HEK293 (cell line): ENCODE results near the gene FHL1.

Experiments used
- SP7 ChIP-seq: fragments of 450-650 bp; formaldehyde crosslinking; IDR thresholded peaks from 2 replicates; pipeline ENCODE4 v1.5.1; 2016; ENCODE audit warnings: missing biosample characterization, missing genetic modification characterization
- TRIM28 ChIP-seq: IDR thresholded peaks from 2 replicates; pipeline ENCODE4 v1.6.1; 2011; ENCODE audit warnings: low read length, control low read depth, borderline replicate concordance
- WT1 ChIP-seq: fragments of 450-650 bp; formaldehyde crosslinking; IDR thresholded peaks from 2 replicates; pipeline ENCODE4 v1.5.1; 2016; ENCODE audit warnings: missing biosample characterization, missing genetic modification characterization
- ZNF202 ChIP-seq: fragments of 450-650 bp; formaldehyde crosslinking; IDR thresholded peaks from 2 replicates; pipeline ENCODE4 v1.5.1; 2016; ENCODE audit warnings: missing biosample characterization, missing genetic modification characterization, borderline replicate concordance
- ZNF24 ChIP-seq: fragments of 450-650 bp; formaldehyde crosslinking; IDR thresholded peaks from 2 replicates; pipeline ENCODE4 v1.5.1; 2016; ENCODE audit warnings: missing biosample characterization, missing genetic modification characterization
- ZNF248 ChIP-seq: fragments of 450-650 bp; formaldehyde crosslinking; IDR thresholded peaks from 2 replicates; pipeline ENCODE4 v1.5.1; 2017; ENCODE audit warnings: missing biosample characterization, missing genetic modification characterization
- ZNF561 ChIP-seq: fragments of 450-650 bp; IDR thresholded peaks from 2 replicates; pipeline ENCODE4 v1.5.1; 2018; ENCODE audit warnings: missing biosample characterization, missing genetic modification characterization, borderline replicate concordance
- ZNF629 ChIP-seq: fragments of 450-650 bp; formaldehyde crosslinking; IDR thresholded peaks from 2 replicates; pipeline ENCODE4 v1.5.1; 2017; ENCODE audit warnings: missing biosample characterization, missing genetic modification characterization
- ZNF776 ChIP-seq: fragments of 450-650 bp; formaldehyde crosslinking; IDR thresholded peaks from 2 replicates; pipeline ENCODE4 v1.5.0; 2017; ENCODE audit warnings: missing biosample characterization, missing genetic modification characterization, borderline replicate concordance
- TF ChIP-seq, protein P1 (sequence below): fragments of 450-650 bp; formaldehyde crosslinking; IDR thresholded peaks from 2 replicates; pipeline ENCODE4 v1.5.1; 2016; ENCODE audit warnings: missing biosample characterization, missing genetic modification characterization, borderline replicate concordance
- TF ChIP-seq, protein P2 (sequence below): fragments of 450-650 bp; formaldehyde crosslinking; IDR thresholded peaks from 2 replicates; pipeline ENCODE4 v1.5.1; 2017; ENCODE audit warnings: missing biosample characterization, missing genetic modification characterization
- TF ChIP-seq, protein P3 (sequence below): fragments of 450-650 bp; formaldehyde crosslinking; conservative IDR thresholded peaks from 2 replicates; pipeline ENCODE4 v1.5.1; 2016; ENCODE audit warnings: low read depth, missing biosample characterization, missing genetic modification characterization
- TF ChIP-seq, protein P4 (sequence below): fragments of 450-650 bp; formaldehyde crosslinking; IDR thresholded peaks from 2 replicates; pipeline ENCODE4 v1.5.1; 2016; ENCODE audit warnings: missing biosample characterization, missing genetic modification characterization
- TF ChIP-seq, protein P5 (sequence below): fragments of 450-650 bp; formaldehyde crosslinking; IDR thresholded peaks from 2 replicates; pipeline ENCODE4 v1.5.1; 2016; ENCODE audit warnings: missing biosample characterization, missing genetic modification characterization
- TF ChIP-seq, protein P6 (sequence below): fragments of 450-650 bp; formaldehyde crosslinking; IDR thresholded peaks from 2 replicates; pipeline ENCODE4 v1.5.1; 2016; ENCODE audit warnings: missing biosample characterization, missing genetic modification characterization, borderline replicate concordance
- TF ChIP-seq, protein P7 (sequence below): fragments of 450-650 bp; formaldehyde crosslinking; IDR thresholded peaks from 2 replicates; pipeline ENCODE4 v1.5.1; 2016; ENCODE audit warnings: missing biosample characterization, missing genetic modification characterization

The FHL1 gene

DNA sequence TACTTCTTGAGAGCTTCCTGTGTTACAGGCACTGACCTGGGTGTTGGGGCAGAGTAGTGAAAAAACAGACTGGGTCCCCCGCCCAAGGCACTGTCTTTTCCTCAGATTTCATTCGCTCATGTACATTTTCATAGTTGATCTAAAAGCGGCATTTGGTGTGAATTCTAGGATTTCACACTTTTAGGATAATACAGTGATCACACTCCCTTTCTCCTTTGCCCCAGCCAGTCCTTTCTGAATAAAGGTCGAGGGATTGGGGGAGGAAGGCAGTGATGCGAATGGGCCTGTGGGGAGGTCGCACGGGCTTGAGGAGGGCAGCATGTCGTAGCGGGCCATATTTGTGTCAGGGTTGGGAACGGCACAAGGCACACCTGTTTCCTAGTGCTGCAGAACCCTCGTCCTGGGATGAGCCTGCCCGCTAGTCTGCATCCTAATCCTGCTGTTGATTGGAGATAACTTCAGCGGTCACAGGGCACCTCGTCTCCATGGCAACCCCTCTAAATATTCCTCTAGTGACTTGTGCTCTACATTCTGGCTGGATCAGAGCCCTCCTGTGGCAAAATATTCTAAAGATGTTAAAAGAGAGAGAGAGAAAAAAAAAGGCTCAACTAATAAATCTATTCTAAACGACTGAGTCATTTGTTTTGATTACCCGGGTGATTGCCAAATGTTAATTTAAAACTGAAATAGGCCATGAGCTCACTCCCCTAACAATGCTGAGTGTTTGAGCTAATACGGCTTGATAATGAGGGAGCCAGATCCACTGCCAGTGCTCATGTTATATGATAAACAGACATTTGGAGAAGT, 21.8 kb downstream of the FHL1 start (continued):
- TF ChIP-seq, protein P1, sequence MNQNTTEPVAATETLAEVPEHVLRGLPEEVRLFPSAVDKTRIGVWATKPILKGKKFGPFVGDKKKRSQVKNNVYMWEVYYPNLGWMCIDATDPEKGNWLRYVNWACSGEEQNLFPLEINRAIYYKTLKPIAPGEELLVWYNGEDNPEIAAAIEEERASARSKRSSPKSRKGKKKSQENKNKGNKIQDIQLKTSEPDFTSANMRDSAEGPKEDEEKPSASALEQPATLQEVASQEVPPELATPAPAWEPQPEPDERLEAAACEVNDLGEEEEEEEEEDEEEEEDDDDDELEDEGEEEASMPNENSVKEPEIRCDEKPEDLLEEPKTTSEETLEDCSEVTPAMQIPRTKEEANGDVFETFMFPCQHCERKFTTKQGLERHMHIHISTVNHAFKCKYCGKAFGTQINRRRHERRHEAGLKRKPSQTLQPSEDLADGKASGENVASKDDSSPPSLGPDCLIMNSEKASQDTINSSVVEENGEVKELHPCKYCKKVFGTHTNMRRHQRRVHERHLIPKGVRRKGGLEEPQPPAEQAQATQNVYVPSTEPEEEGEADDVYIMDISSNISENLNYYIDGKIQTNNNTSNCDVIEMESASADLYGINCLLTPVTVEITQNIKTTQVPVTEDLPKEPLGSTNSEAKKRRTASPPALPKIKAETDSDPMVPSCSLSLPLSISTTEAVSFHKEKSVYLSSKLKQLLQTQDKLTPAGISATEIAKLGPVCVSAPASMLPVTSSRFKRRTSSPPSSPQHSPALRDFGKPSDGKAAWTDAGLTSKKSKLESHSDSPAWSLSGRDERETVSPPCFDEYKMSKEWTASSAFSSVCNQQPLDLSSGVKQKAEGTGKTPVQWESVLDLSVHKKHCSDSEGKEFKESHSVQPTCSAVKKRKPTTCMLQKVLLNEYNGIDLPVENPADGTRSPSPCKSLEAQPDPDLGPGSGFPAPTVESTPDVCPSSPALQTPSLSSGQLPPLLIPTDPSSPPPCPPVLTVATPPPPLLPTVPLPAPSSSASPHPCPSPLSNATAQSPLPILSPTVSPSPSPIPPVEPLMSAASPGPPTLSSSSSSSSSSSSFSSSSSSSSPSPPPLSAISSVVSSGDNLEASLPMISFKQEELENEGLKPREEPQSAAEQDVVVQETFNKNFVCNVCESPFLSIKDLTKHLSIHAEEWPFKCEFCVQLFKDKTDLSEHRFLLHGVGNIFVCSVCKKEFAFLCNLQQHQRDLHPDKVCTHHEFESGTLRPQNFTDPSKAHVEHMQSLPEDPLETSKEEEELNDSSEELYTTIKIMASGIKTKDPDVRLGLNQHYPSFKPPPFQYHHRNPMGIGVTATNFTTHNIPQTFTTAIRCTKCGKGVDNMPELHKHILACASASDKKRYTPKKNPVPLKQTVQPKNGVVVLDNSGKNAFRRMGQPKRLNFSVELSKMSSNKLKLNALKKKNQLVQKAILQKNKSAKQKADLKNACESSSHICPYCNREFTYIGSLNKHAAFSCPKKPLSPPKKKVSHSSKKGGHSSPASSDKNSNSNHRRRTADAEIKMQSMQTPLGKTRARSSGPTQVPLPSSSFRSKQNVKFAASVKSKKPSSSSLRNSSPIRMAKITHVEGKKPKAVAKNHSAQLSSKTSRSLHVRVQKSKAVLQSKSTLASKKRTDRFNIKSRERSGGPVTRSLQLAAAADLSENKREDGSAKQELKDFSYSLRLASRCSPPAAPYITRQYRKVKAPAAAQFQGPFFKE (tag by site-specific recombination), result no peak
- TF ChIP-seq ZNF202 (tag by site-specific recombination), result no peak
- TF ChIP-seq WT1 (tag by site-specific recombination), result peak; percentile 71
- no peak for TF ChIP-seq ZNF248 (tag by site-specific recombination)
- peak; percentile 90 for TF ChIP-seq SP7 (tag by site-specific recombination)
- TF ChIP-seq, protein P2, sequence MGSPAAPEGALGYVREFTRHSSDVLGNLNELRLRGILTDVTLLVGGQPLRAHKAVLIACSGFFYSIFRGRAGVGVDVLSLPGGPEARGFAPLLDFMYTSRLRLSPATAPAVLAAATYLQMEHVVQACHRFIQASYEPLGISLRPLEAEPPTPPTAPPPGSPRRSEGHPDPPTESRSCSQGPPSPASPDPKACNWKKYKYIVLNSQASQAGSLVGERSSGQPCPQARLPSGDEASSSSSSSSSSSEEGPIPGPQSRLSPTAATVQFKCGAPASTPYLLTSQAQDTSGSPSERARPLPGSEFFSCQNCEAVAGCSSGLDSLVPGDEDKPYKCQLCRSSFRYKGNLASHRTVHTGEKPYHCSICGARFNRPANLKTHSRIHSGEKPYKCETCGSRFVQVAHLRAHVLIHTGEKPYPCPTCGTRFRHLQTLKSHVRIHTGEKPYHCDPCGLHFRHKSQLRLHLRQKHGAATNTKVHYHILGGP (tag by site-specific recombination), result no peak
- TF ChIP-seq ZNF629 (tag by site-specific recombination), result peak; percentile 96
- TF ChIP-seq TRIM28, result peak; percentile 62; the same call in 1 of the 2 replicates
- TF ChIP-seq, protein P3, sequence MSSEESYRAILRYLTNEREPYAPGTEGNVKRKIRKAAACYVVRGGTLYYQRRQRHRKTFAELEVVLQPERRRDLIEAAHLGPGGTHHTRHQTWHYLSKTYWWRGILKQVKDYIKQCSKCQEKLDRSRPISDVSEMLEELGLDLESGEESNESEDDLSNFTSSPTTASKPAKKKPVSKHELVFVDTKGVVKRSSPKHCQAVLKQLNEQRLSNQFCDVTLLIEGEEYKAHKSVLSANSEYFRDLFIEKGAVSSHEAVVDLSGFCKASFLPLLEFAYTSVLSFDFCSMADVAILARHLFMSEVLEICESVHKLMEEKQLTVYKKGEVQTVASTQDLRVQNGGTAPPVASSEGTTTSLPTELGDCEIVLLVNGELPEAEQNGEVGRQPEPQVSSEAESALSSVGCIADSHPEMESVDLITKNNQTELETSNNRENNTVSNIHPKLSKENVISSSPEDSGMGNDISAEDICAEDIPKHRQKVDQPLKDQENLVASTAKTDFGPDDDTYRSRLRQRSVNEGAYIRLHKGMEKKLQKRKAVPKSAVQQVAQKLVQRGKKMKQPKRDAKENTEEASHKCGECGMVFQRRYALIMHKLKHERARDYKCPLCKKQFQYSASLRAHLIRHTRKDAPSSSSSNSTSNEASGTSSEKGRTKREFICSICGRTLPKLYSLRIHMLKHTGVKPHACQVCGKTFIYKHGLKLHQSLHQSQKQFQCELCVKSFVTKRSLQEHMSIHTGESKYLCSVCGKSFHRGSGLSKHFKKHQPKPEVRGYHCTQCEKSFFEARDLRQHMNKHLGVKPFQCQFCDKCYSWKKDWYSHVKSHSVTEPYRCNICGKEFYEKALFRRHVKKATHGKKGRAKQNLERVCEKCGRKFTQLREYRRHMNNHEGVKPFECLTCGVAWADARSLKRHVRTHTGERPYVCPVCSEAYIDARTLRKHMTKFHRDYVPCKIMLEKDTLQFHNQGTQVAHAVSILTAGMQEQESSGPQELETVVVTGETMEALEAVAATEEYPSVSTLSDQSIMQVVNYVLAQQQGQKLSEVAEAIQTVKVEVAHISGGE (tag by site-specific recombination), result no peak
- no peak for TF ChIP-seq ZNF561
- TF ChIP-seq, protein P4, sequence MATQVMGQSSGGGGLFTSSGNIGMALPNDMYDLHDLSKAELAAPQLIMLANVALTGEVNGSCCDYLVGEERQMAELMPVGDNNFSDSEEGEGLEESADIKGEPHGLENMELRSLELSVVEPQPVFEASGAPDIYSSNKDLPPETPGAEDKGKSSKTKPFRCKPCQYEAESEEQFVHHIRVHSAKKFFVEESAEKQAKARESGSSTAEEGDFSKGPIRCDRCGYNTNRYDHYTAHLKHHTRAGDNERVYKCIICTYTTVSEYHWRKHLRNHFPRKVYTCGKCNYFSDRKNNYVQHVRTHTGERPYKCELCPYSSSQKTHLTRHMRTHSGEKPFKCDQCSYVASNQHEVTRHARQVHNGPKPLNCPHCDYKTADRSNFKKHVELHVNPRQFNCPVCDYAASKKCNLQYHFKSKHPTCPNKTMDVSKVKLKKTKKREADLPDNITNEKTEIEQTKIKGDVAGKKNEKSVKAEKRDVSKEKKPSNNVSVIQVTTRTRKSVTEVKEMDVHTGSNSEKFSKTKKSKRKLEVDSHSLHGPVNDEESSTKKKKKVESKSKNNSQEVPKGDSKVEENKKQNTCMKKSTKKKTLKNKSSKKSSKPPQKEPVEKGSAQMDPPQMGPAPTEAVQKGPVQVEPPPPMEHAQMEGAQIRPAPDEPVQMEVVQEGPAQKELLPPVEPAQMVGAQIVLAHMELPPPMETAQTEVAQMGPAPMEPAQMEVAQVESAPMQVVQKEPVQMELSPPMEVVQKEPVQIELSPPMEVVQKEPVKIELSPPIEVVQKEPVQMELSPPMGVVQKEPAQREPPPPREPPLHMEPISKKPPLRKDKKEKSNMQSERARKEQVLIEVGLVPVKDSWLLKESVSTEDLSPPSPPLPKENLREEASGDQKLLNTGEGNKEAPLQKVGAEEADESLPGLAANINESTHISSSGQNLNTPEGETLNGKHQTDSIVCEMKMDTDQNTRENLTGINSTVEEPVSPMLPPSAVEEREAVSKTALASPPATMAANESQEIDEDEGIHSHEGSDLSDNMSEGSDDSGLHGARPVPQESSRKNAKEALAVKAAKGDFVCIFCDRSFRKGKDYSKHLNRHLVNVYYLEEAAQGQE (tag by site-specific recombination), result no peak
- peak; percentile 94 for TF ChIP-seq ZNF24 (tag by site-specific recombination)
- TF ChIP-seq, protein P5, sequence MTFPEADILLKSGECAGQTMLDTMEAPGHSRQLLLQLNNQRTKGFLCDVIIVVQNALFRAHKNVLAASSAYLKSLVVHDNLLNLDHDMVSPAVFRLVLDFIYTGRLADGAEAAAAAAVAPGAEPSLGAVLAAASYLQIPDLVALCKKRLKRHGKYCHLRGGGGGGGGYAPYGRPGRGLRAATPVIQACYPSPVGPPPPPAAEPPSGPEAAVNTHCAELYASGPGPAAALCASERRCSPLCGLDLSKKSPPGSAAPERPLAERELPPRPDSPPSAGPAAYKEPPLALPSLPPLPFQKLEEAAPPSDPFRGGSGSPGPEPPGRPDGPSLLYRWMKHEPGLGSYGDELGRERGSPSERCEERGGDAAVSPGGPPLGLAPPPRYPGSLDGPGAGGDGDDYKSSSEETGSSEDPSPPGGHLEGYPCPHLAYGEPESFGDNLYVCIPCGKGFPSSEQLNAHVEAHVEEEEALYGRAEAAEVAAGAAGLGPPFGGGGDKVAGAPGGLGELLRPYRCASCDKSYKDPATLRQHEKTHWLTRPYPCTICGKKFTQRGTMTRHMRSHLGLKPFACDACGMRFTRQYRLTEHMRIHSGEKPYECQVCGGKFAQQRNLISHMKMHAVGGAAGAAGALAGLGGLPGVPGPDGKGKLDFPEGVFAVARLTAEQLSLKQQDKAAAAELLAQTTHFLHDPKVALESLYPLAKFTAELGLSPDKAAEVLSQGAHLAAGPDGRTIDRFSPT (tag by site-specific recombination), result peak; percentile 68; the same call in 1 of the 2 replicates
- no peak for TF ChIP-seq ZNF776 (tag by site-specific recombination)
- TF ChIP-seq, protein P6, sequence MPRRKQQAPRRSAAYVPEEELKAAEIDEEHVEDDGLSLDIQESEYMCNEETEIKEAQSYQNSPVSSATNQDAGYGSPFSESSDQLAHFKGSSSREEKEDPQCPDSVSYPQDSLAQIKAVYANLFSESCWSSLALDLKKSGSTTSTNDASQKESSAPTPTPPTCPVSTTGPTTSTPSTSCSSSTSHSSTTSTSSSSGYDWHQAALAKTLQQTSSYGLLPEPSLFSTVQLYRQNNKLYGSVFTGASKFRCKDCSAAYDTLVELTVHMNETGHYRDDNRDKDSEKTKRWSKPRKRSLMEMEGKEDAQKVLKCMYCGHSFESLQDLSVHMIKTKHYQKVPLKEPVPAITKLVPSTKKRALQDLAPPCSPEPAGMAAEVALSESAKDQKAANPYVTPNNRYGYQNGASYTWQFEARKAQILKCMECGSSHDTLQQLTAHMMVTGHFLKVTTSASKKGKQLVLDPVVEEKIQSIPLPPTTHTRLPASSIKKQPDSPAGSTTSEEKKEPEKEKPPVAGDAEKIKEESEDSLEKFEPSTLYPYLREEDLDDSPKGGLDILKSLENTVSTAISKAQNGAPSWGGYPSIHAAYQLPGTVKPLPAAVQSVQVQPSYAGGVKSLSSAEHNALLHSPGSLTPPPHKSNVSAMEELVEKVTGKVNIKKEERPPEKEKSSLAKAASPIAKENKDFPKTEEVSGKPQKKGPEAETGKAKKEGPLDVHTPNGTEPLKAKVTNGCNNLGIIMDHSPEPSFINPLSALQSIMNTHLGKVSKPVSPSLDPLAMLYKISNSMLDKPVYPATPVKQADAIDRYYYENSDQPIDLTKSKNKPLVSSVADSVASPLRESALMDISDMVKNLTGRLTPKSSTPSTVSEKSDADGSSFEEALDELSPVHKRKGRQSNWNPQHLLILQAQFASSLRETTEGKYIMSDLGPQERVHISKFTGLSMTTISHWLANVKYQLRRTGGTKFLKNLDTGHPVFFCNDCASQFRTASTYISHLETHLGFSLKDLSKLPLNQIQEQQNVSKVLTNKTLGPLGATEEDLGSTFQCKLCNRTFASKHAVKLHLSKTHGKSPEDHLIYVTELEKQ (tag by site-specific recombination), result peak; percentile 80
- TF ChIP-seq, protein P7, sequence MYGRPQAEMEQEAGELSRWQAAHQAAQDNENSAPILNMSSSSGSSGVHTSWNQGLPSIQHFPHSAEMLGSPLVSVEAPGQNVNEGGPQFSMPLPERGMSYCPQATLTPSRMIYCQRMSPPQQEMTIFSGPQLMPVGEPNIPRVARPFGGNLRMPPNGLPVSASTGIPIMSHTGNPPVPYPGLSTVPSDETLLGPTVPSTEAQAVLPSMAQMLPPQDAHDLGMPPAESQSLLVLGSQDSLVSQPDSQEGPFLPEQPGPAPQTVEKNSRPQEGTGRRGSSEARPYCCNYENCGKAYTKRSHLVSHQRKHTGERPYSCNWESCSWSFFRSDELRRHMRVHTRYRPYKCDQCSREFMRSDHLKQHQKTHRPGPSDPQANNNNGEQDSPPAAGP (tag by site-specific recombination), result 0 out of 2 replicates have a peak, but pooled peaks have one; percentile 29
